Spleen (tissue), 7 donors: ENCODE data around the gene P3H1.
A peak's percentile ranks its signal among the peaks of the same experiment; 100 is the strongest.

ENCODE experiments used
- POLR2A ChIP-seq, 3 donors: fragments of 450-650 bp; IDR thresholded peaks; one replicate each; pipeline ENCODE4 v1.5.1; 2017; ENCODE audit warnings: antibody characterized with exemption in 3 of 3, mild to moderate bottlenecking in 1 of 3
- POLR2AphosphoS5 ChIP-seq, 3 donors: sonication (generic); formaldehyde crosslinking; IDR thresholded peaks; one replicate each; pipeline ENCODE4 v1.5.1; 2017; ENCODE audit warnings: antibody characterized with exemption in 3 of 3
- TF ChIP-seq, protein P1 (sequence below), 11 experiments: fragments of 200-600 bp in 7 of 11; fragments of 450-650 bp in 4 of 11; sonication (generic) in 4 of 11; IDR thresholded peaks in 8 of 11; conservative IDR thresholded peaks in 3 of 11; 1 replicate in 7 of 11; 2 replicates in 4 of 11; pipeline versions ENCODE4 v1.4.0 to v1.8.0; 2016 to 2021; ENCODE audit warnings: antibody characterized with exemption in 11 of 11, inconsistent platforms in 4 of 11, mild to moderate bottlenecking in 1 of 11
- donor health status: DM: no; HTN: no; CAD: no; lungs with moderate emphysema.
- donor health status: DM: no; HTN: no; CAD: no.
- donor health status: DM: no; HTN: no; CAD: no.

DNA sequence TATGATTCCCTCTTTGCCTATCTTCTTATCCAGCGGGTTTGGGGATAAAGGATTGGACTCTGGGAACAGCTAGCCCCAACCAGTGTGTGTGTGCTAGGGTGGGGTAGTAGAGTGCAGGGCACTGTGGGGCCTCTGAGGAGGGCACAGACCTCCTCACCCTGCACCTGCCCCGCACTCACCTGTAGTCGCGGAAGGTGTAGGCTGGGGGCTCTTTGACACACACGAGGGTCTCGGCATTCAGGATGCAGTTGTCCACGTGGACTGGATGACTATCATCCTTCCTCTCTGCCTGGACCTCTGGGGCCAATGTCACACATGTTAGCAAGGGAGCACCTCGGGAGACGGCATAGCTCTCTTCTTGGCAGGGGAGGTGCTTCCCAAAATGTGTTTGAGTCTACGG, 18.8 kb downstream of the P3H1 start:
- TF ChIP-seq POLR2AphosphoS5 (IDR thresholded peaks at IDR 0.05) (peak in 1 of 3 donors; percentile 12), POLR2A (IDR thresholded peaks at IDR 0.05) (no peak)
- TF ChIP-seq, protein P1, sequence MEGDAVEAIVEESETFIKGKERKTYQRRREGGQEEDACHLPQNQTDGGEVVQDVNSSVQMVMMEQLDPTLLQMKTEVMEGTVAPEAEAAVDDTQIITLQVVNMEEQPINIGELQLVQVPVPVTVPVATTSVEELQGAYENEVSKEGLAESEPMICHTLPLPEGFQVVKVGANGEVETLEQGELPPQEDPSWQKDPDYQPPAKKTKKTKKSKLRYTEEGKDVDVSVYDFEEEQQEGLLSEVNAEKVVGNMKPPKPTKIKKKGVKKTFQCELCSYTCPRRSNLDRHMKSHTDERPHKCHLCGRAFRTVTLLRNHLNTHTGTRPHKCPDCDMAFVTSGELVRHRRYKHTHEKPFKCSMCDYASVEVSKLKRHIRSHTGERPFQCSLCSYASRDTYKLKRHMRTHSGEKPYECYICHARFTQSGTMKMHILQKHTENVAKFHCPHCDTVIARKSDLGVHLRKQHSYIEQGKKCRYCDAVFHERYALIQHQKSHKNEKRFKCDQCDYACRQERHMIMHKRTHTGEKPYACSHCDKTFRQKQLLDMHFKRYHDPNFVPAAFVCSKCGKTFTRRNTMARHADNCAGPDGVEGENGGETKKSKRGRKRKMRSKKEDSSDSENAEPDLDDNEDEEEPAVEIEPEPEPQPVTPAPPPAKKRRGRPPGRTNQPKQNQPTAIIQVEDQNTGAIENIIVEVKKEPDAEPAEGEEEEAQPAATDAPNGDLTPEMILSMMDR (IDR thresholded peaks at IDR 0.05 in 8 of 11, conservative IDR thresholded peaks at IDR 0.05 in 3 of 11), result no peak
